Skin epidermis (tissue), 12 donors: ENCODE measurements around the gene ANKAR.
"Not testable (repeated sequence)": the region's sequence is repeated elsewhere in the genome, so short reads cannot be mapped to it uniquely, and the experiment has no call there.

Experiments used
- H3K27ac ChIP-seq, 21 experiments: fragments of 200-600 bp; sonication (generic) in 11 of 21; one replicate each; pipeline ENCODE4 v1.5.0; 2020; ENCODE audit warnings: mild to moderate bottlenecking in 3 of 21, inconsistent platforms in 2 of 21, moderate library complexity in 2 of 21
- H3K4me3 ChIP-seq, 7 experiments: fragments of 200-600 bp; sonication (generic) in 2 of 7; one replicate each; pipeline ENCODE4 v1.5.0; 2020; ENCODE audit warnings: inconsistent platforms in 2 of 7, mild to moderate bottlenecking in 2 of 7, moderate library complexity in 1 of 7

Gene ANKAR

DNA sequence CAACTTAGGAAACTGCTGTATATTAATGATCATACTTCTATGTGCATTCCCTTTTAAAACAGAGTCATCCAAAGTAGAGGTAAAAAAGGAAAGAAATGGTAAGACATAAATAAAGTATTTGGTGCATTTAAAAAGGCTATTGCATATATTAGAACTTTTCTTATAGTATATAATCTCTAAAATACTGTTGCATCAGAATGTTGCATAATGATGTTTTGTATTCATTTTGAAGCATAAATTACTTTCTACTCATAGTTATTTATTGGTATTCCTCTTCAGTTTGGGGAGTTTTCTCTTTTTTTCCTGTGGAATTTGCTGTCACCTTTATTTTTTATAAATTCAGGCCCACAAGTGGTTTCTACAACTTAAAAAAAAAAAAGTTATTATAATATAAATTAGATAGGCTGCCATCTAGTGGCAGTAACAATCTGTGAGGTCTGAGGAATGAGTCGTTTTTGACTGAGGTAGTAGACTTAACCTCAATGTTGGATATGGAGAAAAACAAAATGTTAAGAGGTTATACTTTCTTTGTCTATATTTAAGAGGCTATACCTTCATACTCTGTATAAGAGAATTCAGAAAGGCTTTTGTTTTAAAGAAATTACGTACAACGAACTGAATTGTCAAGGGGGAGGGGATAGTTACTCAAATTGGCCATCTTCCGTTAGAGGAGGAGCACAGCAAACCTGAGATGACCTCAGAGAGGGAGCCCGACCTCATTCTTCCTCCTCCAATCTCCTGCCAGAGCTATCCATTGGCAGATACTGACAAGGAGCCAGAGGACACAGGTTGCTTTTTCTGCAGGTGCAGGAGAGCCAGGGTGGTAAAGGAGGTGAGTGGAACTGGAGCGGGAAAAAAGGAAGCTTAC is 23.8 kb downstream of the ANKAR start:
- no peak overlapping the region for H3K4me3 ChIP-seq
- no peak overlapping the region for H3K27ac ChIP-seq

GRCh38 chr2:189700681-189701080 is 26.2 kb downstream of the ANKAR start:
- Histone ChIP-seq H3K4me3 (no peak overlapping the region), H3K27ac (no peak overlapping the region)

- Histone ChIP-seq H3K4me3 (no peak overlapping the region), H3K27ac (no peak overlapping the region)
Measured at GRCh38 chr2:189702071-189702470, 27.6 kb downstream of the ANKAR start.

DNA sequence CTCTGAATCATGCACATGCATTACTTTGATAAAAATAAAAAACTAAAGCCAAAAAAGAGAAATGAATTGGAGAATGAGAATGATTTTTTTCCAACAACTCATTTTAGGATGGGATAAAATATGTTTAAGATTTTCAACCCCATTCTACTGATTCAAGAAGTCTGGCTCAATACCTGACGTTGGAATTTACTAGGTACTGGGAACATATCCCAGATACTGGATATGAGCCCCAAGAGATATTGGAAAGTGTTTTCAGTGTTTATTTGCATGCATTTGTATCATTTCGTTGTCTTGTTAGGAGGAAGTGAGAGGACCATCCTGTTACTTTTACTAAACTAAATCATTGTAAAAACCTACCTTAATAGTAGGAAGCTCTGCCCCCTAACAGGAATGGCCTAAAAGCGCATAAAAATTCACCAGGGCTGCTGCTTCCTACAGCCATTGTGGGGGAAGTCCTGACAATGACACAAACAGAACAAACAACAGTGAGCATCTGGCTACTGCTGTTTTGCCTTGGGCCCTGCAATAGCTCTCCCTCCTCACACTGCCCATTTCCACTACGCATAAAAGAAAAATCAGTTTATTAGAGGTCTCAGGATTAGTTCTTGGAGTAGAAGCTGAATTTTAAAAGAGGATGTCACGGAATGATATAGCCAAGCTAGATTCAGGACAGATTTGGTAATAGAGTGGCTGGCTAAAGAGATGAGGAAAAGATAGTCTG is 35.2 kb downstream of the ANKAR start:
- no peak overlapping the region for H3K4me3 ChIP-seq
- H3K27ac ChIP-seq, result no peak overlapping the region

DNA sequence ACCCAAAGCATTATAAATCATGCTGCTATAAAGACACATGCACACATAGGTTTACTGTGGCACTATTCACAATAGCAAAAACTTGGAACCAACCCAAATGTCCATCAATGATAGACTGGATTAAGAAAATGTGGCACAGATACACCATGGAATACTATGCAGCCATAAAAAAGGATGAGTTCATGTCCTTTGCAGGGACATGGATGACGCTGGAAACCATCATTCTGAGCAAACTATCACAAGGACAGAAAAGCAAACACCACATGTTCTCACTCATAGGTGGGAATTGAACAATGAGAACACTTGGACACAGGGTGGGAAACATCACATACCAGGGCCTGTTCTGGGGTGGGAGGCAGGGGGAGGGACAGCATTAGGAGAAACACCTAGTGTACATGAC is 43.1 kb downstream of the ANKAR start:
- H3K4me3 ChIP-seq, H3K27ac ChIP-seq: not testable (repeated sequence)

DNA sequence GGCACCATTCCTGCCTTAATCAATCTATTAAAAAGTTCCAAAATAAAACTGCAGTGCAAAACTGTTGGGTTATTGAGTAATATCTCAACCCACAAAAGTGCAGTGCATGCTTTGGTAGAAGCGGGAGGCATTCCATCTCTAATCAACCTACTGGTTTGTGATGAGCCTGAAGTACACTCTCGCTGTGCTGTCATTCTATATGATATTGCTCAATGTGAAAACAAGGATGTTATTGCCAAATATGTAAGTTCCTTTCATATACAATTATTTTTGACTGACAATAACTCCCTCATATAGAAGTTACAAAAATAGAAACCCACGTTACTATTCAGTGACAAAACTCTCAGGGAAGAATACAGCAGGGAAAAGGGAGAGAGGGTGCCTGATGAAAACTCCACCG is 45.1 kb downstream of the ANKAR start:
- Histone ChIP-seq H3K27ac (no peak overlapping the region), H3K4me3 (no peak overlapping the region)

DNA sequence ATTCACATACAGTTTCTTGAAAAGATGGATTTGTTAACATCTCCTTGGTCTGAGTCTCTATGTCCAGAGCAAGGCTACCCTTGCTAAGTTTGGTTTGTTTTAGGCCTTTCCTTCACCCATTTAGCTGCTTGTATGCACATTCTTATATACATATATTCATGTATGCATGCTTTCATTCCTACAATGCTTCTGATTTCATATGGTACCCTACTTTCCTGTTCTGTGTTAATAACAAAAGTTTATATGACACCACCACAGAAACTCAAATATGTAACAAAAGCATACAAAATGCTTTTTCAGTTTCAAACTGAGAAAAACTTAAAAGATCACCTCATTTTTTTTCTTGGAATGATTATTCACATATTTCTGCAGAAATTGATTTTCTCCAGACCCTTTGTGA is 48.7 kb downstream of the ANKAR start:
- no peak overlapping the region for H3K4me3 ChIP-seq
- no peak overlapping the region for H3K27ac ChIP-seq
